ENCODE measurements around the gene TIMP4. TPM values are rescaled to one million over a fixed set of nuclear protein-coding genes. Genes with fewer than 3 reads are reported as not detected.

The TIMP4 gene
- total RNA-seq, 1 experiment from 2014 or later = 8.4 TPM

- H3K79me1 ChIP-seq (ENCODE audit: insufficient read depth, low read depth, low read length, poor library complexity, severe bottlenecking) = no peaks in the 10 kb centered on the region
- no peak for TF ChIP-seq CTCF (conservative IDR thresholded peaks at IDR 0.05)
- no peak overlapping the region for H4K91ac ChIP-seq (ENCODE audit: insufficient read length, low read depth, low read length)
- Mint-ChIP-seq H3K4me1 (no peaks in the 10 kb centered on the region), H3K9me3 (no peaks in the 10 kb centered on the region), H3K27me3 (ENCODE audit: low read depth) (no peaks in the 10 kb centered on the region), H3K27ac (no peak overlapping the region), H3K36me3 (ENCODE audit: insufficient read depth in 1 of 3, low read depth in 3 of 3) (no peaks in the 10 kb centered on the region), H3K4me3 (no peak overlapping the region)
- H2BK120ac ChIP-seq (ENCODE audit: low read depth, low read length, poor library complexity, severe bottlenecking) = no peak overlapping the region
- H4K8ac ChIP-seq (replicated peaks; ENCODE audit: insufficient read length, low read depth, low read length) = no peak overlapping the region
- H3K56ac ChIP-seq (ENCODE audit: insufficient read length, low read depth, low read length) = no peak overlapping the region
- WGBS (ENCODE audit: extremely low coverage, insufficient read length, low lambda C conversion rate) = no CpG with 5 or more reads among the region's 1 CpG
- H3T11ph ChIP-seq (ENCODE audit: low read length) = no peak overlapping the region
- H3K18ac ChIP-seq (ENCODE audit: insufficient read length, low read depth, low read length) = no peak overlapping the region
- no peak overlapping the region for H3K27ac ChIP-seq (ENCODE audit: insufficient read length, low read depth, low read length)
- no peak overlapping the region for H4K5ac ChIP-seq (ENCODE audit: insufficient read length, low read depth, low read length)
- H3K4me2 ChIP-seq (ENCODE audit: insufficient read depth, insufficient read length, low read length) = no peak overlapping the region
- H4K20me1 ChIP-seq (ENCODE audit: control insufficient read depth, insufficient read depth, insufficient read length) = no peaks in the 10 kb centered on the region
- H3K79me2 ChIP-seq (ENCODE audit: insufficient read depth, low read length) = no peaks in the 10 kb centered on the region
- no peak overlapping the region for H3K23ac ChIP-seq (ENCODE audit: insufficient read length, low read depth, low read length)
- H2BK12ac ChIP-seq (ENCODE audit: insufficient read length, low read depth, low read length) = no peak overlapping the region
- H2BK5ac ChIP-seq (ENCODE audit: insufficient read length, low read length) = no peak overlapping the region
- DNase-seq = no peak
- no peak overlapping the region for H2BK15ac ChIP-seq (ENCODE audit: low read depth, low read length)
- H3K9ac ChIP-seq (ENCODE audit: extremely low read depth, insufficient read length, low read length) = no peak overlapping the region
- no peak overlapping the region for H2AK5ac ChIP-seq (ENCODE audit: insufficient read length, low read length)
- no peak overlapping the region for H3K14ac ChIP-seq (ENCODE audit: insufficient read depth, low read length)
- no peaks in the 10 kb centered on the region for H3K4me1 ChIP-seq (ENCODE audit: insufficient read depth, low read length)
- no peak overlapping the region for H2AFZ ChIP-seq (ENCODE audit: low read length)
- H2BK20ac ChIP-seq (ENCODE audit: low read depth, low read length, poor library complexity, severe bottlenecking) = no peak overlapping the region
- no peak overlapping the region for H3K4ac ChIP-seq (ENCODE audit: low read depth, low read length)
- no peaks in the 10 kb centered on the region for H3K9me3 ChIP-seq (ENCODE audit: control insufficient read depth, low read depth, low read length)
- no peaks in the 10 kb centered on the region for H3K23me2 ChIP-seq (ENCODE audit: insufficient read length, low read depth, low read length, poor library complexity, severe bottlenecking)
- H3K27me3 ChIP-seq (ENCODE audit: insufficient read depth, low read length) = no peaks in the 10 kb centered on the region
Observed at GRCh38 chr3:12127391-12127790, 31.3 kb downstream of the TIMP4 start.
